ENCODE results near the gene NKAIN2. TPM values are rescaled to one million over a fixed set of nuclear protein-coding genes. Genes with fewer than 3 reads are reported as not detected.
"Not testable (repeated sequence)": the region's sequence is repeated elsewhere in the genome, so short reads cannot be mapped to it uniquely, and the experiment has no call there.

The NKAIN2 gene
- total and polyA plus RNA-seq, 12 donors = 0.07 to 3.0 (median 0.28) TPM; not detected in 1

DNA sequence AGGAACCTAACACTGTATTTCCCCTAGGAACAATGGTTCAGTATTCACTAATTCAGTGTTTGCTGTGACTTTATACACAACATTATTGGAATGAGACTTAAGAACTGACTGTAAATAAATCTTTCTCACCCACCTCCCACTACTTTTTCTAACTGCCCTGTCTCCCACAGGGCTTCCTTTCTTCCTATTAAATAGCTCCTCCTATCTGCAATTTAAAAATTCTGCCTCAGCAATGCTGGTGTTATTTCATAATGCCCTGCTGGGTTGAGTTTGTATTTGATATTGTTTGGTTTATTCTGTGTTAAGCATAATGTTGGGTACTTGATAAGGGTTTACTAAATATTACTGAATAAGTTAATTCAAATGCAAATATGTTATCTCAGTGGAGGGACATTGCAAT is 585.5 kb downstream of the NKAIN2 start:
- H3K27ac ChIP-seq = no peak overlapping the region
- ATAC-seq (no peak), DNase-seq (no peak)
- no peaks in the 10 kb centered on the region for H3K36me3 ChIP-seq
- no peaks in the 10 kb centered on the region for H3K4me1 ChIP-seq
- no peaks in the 10 kb centered on the region for H3K27me3 ChIP-seq
- no peak overlapping the region for H3K4me3 ChIP-seq
- H3K9me3 ChIP-seq = peaks cover 0 to 26% (median 7%) of the 10 kb centered on the region in 11 donors
- TF ChIP-seq, protein P1, sequence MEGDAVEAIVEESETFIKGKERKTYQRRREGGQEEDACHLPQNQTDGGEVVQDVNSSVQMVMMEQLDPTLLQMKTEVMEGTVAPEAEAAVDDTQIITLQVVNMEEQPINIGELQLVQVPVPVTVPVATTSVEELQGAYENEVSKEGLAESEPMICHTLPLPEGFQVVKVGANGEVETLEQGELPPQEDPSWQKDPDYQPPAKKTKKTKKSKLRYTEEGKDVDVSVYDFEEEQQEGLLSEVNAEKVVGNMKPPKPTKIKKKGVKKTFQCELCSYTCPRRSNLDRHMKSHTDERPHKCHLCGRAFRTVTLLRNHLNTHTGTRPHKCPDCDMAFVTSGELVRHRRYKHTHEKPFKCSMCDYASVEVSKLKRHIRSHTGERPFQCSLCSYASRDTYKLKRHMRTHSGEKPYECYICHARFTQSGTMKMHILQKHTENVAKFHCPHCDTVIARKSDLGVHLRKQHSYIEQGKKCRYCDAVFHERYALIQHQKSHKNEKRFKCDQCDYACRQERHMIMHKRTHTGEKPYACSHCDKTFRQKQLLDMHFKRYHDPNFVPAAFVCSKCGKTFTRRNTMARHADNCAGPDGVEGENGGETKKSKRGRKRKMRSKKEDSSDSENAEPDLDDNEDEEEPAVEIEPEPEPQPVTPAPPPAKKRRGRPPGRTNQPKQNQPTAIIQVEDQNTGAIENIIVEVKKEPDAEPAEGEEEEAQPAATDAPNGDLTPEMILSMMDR (IDR thresholded peaks at IDR 0.05) = no peak
- intact Hi-C loops (cut with DNase I) = no loop called here

DNA sequence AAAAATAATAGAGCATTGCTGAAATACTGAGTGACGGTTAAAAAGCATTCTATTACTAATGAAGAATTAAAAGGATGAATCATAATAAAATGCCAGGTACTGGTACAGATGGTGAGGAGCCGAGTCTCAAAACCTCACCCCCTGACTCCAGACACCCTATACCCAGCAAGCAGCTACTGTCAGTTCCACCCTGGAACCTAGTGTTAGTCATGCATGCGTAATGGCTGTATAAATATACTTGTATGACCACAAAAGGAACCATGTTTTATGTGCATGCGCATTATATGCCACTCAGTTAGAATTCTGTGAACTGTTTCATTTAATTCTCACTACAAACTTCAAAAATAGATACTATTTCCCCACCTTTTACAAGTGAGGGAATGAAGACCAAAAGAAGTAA is 589.9 kb downstream of the NKAIN2 start:
- H3K36me3 ChIP-seq = no peaks in the 10 kb centered on the region
- TF ChIP-seq, protein P1 (IDR thresholded peaks at IDR 0.05) = no peak

DNA sequence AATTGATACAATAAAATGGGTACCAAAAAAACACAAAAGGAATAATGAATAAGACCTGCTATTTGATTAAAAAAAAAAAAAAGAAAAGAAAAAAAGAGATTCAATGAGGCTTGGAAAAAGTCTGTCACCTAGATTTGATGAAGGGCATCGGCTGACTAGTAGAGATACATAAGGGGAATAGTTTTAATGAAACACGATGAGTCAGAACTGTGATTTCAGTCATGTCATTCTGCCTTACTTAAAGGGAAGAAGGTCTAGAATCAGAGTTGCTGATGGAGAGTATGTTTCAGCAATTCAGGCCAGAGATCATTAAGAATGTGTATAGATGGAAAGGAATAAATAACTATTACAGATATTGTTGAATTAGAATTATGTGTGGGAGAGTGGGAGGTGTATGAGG is 592.7 kb downstream of the NKAIN2 start:
- no peaks in the 10 kb centered on the region for H3K27me3 ChIP-seq
- ATAC-seq (no peak), DNase-seq (no peak)
- 82 to 90% methylated on average over 2 of the region's 2 CpGs for WGBS, 2 donors
- TF ChIP-seq, protein P1 (IDR thresholded peaks at IDR 0.05) = no peak
- H3K4me3 ChIP-seq = no peak overlapping the region
- intact Hi-C loops (cut with DNase I) = no loop called here
- H3K36me3 ChIP-seq = no peaks in the 10 kb centered on the region
- H3K9me3 ChIP-seq = peaks cover 0 to 4% (median 0%) of the 10 kb centered on the region in 11 donors
- no peaks in the 10 kb centered on the region for H3K4me1 ChIP-seq
- no peak overlapping the region for H3K27ac ChIP-seq

More for the DNA sequence above, 589.9 kb downstream of the NKAIN2 start:
- ATAC-seq = no peak
- Histone ChIP-seq H3K27ac (no peak overlapping the region), H3K4me1 (no peaks in the 10 kb centered on the region), H3K9me3 (peaks cover 0 to 10% (median 4%) of the 10 kb centered on the region in 11 donors), H3K4me3 (no peak overlapping the region), H3K27me3 (no peaks in the 10 kb centered on the region)
- intact Hi-C loops (cut with DNase I) = no loop called here
- WGBS, 2 donors = 87 to 93% methylated on average over 4 of the region's 4 CpGs
- no peak for DNase-seq

DNA sequence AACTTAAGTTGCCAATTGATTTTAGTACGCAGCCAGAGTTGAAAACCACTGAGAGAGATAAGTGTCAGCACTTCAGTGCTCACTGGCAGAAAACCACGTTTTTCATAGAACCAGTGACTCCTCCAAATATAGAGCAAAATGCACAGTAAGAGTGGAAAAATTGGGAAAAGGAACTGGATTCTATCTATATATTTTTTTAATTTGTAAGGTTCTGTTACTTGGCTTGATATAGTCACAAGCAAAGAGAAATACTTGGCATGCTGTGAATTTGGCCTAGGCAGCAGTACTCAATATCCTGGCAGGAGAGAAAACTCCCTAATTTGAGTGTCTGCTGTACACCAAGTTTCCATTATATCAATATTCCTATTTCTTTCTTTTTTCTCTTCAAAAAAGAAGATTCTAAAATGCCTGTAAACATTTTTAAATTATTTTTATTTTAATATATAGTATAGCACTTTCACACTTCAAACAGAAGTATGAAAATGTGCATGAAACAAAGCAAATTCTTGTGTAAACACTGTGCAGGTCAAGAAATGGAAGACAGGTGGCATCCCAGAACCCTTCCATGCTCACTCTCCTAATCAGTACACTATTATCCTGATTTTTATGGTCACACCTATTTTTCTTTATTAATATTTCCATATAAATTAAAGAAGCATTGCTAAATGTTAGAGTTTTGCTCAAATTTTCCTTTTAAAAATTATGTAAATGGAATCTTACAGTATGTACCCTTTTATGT is 596.8 kb downstream of the NKAIN2 start:
- intact Hi-C loops (cut with DNase I) = no loop called here
- ATAC-seq (no peak), DNase-seq (no peak)
- Histone ChIP-seq H3K4me3 (no peak overlapping the region), H3K4me1 (no peaks in the 10 kb centered on the region), H3K27me3 (no peaks in the 10 kb centered on the region), H3K36me3 (no peaks in the 10 kb centered on the region), H3K27ac (no peak overlapping the region), H3K9me3 (no peaks in the 10 kb centered on the region)
- WGBS, 2 donors = 30 to 40% methylated on average over 2 of the region's 2 CpGs
- TF ChIP-seq, protein P1 (IDR thresholded peaks at IDR 0.05) = no peak

DNA sequence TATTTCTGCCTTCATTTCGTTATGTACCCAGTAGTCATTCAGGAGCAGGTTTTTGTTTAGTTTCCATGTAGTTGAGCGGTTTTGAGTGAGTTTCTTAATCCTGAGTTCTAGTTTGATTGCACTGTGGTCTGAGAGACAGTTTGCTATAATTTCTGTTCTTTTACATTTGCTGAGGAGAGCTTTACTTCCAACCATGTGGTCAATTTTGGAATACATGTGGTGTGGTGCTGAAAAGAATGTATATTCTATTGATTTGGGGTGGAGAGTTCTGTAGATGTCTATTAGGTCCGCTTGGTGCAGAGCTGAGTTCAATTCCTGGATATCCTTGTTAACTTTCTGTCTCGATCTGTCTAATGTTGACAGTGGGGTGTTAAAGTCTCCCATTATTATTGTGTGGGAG is 606.8 kb downstream of the NKAIN2 start:
- H3K27me3 ChIP-seq; ATAC-seq; H3K4me3 ChIP-seq; intact Hi-C loops (cut with DNase I); H3K4me1 ChIP-seq; H3K27ac ChIP-seq; DNase-seq; H3K9me3 ChIP-seq; H3K36me3 ChIP-seq: not testable (repeated sequence)
- 61 to 79% methylated on average over 4 of the region's 4 CpGs for WGBS, 2 donors

DNA sequence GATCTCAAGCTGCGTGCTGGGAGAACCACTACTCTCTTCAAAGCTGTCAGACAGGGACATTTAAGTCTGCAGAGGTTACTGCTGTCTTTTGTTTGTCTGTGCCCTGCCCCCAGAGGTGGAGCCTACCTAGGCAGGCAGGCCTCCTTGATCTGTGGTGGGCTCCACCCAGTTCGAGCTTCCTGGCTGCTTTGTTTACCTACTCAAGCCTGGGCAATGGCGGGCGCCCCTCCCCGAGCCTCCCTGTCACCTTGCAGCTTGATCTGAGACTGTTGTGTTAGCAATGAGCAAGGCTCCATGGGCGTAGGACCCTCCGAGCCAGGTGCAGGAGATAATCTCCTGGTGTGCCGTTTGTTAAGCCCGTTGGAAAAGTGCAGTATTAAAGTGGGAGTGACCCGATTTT is 609.0 kb downstream of the NKAIN2 start:
- DNase-seq; H3K4me1 ChIP-seq; H3K27ac ChIP-seq; intact Hi-C loops (cut with DNase I); ATAC-seq; H3K9me3 ChIP-seq; H3K27me3 ChIP-seq; H3K4me3 ChIP-seq; H3K36me3 ChIP-seq: not testable (repeated sequence)
- WGBS, 2 donors = 82 to 86% methylated on average over 9 to 10 of the region's 10 CpGs

Data from heart right ventricle (tissue), 16 donors.